ENCODE results near the gene DPYD.

The DPYD gene

DNA sequence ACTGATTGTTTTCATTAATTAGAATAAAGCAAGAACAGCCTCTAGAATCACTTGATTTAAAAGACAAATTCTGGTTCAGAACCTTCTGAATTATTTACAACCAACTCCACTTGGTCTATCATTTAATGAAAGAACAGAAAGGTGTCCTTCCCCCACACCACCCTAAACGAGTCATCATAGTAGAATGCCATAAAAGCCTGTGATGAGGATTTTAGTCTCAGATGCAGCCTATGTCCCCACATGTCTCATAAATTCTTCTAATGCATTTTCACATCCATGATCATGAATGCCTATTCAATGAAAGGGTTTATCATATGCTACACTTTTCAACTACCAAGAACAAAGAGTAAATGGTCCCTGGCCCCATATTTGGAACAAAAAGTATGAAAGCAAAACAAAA is 508.1 kb downstream of the DPYD start:
- ChIA-PET POLR2A (no interaction called here), CTCF (no interaction called here)
- TF ChIP-seq SP1 (IDR thresholded peaks at IDR 0.05) (no peak), BHLHE40 (IDR thresholded peaks at IDR 0.05; ENCODE audit: borderline replicate concordance) (no peak), ARNT (IDR thresholded peaks at IDR 0.05) (no peak), FOXM1 (IDR thresholded peaks at IDR 0.05; ENCODE audit: borderline replicate concordance) (no peak), HDGF (IDR thresholded peaks at IDR 0.05; ENCODE audit: borderline replicate concordance) (no peak), ZNF384 (IDR thresholded peaks at IDR 0.05) (no peak)
- TF ChIP-seq, protein P1, sequence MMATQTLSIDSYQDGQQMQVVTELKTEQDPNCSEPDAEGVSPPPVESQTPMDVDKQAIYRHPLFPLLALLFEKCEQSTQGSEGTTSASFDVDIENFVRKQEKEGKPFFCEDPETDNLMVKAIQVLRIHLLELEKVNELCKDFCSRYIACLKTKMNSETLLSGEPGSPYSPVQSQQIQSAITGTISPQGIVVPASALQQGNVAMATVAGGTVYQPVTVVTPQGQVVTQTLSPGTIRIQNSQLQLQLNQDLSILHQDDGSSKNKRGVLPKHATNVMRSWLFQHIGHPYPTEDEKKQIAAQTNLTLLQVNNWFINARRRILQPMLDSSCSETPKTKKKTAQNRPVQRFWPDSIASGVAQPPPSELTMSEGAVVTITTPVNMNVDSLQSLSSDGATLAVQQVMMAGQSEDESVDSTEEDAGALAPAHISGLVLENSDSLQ (IDR thresholded peaks at IDR 0.05) = no peak
- no peak for DNase-seq (ENCODE audit: extremely low spot score)

DNA sequence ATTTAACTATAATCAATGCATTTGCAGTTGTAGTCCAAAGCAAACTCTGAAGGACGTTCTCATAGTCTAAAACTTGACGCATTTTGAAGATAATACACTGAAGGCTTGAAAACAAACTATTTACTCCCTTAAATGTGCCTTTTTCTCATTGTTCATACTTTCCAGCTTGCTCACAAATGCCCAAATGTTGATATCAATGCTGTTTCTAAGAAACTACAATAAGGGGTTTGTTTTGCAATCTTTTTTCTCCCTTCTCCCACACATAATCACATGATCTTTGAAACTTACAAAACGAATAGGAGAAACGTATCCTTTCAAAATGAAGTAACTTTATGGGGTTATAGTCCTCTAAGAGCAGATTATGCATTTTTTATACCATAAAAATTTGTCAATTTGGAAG is 508.7 kb downstream of the DPYD start:
- POLR2A ChIA-PET = no interaction called here
- TF ChIP-seq TARDBP (IDR thresholded peaks at IDR 0.05) = no peak
- TF ChIP-seq FOXA1 (IDR thresholded peaks at IDR 0.05) = no peak
- no peak for TF ChIP-seq FOXM1 (IDR thresholded peaks at IDR 0.05; ENCODE audit: borderline replicate concordance)
- no peak for TF ChIP-seq SUZ12 (IDR thresholded peaks at IDR 0.05)
- no peak for TF ChIP-seq ZNF384 (IDR thresholded peaks at IDR 0.05)
- TF ChIP-seq SP1 (IDR thresholded peaks at IDR 0.05) = no peak
- TF ChIP-seq, protein P1 (IDR thresholded peaks at IDR 0.05) = no peak
- TF ChIP-seq CTBP1 (IDR thresholded peaks at IDR 0.05; ENCODE audit: borderline replicate concordance) = no peak
- TF ChIP-seq LEF1 (IDR thresholded peaks at IDR 0.05; ENCODE audit: borderline replicate concordance) = no peak
- TF ChIP-seq BHLHE40 (IDR thresholded peaks at IDR 0.05; ENCODE audit: borderline replicate concordance) = no peak
- TF ChIP-seq FOXK2 (IDR thresholded peaks at IDR 0.05) = no peak
- TF ChIP-seq HDGF (IDR thresholded peaks at IDR 0.05; ENCODE audit: borderline replicate concordance) = no peak
- no peak for TF ChIP-seq NFRKB (IDR thresholded peaks at IDR 0.05)
- TF ChIP-seq ELF4 (IDR thresholded peaks at IDR 0.05) = no peak
- TF ChIP-seq L3MBTL2 (conservative IDR thresholded peaks at IDR 0.05) = no peak
- no peak for TF ChIP-seq ARNT (IDR thresholded peaks at IDR 0.05)
- no peak for DNase-seq (ENCODE audit: extremely low spot score)
- CTCF ChIA-PET = no interaction called here

DNA sequence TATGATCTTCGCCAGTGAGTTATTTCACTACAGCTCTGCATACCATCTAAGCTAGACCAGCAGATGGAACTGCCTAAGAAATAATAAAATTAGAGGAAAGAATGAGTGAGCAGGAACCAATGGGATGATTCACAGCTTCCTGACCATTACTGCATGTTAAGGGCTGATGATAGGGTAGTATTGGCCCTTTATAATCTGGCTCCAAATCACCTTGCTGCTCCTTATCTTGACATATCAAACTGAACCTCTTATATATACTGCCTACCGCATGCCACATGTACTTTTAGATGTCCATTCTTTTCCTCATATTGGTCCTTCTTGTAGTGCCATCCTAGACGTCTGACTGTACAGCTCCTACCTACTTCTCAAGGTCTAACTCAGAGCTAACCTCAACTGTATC is 524.4 kb downstream of the DPYD start:
- TF ChIP-seq, protein P1 (IDR thresholded peaks at IDR 0.05) = no peak
- TF ChIP-seq ARNT (IDR thresholded peaks at IDR 0.05) (no peak), SP1 (IDR thresholded peaks at IDR 0.05) (no peak), FOXK2 (IDR thresholded peaks at IDR 0.05) (no peak), NFRKB (IDR thresholded peaks at IDR 0.05) (no peak), HDGF (IDR thresholded peaks at IDR 0.05; ENCODE audit: borderline replicate concordance) (no peak)
- DNase-seq (ENCODE audit: extremely low spot score) = no peak
- ChIA-PET CTCF (no interaction called here), POLR2A (no interaction called here)

DNA sequence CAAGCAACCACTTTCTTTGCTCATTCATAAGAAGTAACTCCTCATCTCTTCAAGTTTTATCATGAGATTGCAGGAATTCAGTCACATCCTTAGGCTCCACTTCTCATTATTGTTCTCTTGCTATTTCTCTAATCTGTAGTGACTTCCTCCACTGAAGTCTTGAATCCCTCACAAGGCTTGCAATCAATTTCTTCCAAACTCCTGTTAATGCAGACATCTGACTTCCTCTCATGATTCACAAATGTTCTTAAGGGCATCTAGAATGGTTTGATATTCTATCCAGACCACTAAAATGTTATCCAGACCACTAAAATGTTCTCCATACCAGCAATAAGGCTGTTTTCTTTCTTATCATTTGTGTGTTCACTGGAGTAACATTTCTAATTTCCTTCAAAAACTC is 528.1 kb downstream of the DPYD start:
- TF ChIP-seq SUZ12 (IDR thresholded peaks at IDR 0.05) = no peak
- POLR2A ChIA-PET = interaction anchor here (0.5 kb wide), 1 partner anchor 57 kb away, joined by 3 read pairs; no protein-coding TSS in a partner anchor
- CTCF ChIA-PET = interaction anchor here (0.7 kb wide), 1 partner anchor 251 kb away, joined by 4 read pairs; no protein-coding TSS in a partner anchor

DNA sequence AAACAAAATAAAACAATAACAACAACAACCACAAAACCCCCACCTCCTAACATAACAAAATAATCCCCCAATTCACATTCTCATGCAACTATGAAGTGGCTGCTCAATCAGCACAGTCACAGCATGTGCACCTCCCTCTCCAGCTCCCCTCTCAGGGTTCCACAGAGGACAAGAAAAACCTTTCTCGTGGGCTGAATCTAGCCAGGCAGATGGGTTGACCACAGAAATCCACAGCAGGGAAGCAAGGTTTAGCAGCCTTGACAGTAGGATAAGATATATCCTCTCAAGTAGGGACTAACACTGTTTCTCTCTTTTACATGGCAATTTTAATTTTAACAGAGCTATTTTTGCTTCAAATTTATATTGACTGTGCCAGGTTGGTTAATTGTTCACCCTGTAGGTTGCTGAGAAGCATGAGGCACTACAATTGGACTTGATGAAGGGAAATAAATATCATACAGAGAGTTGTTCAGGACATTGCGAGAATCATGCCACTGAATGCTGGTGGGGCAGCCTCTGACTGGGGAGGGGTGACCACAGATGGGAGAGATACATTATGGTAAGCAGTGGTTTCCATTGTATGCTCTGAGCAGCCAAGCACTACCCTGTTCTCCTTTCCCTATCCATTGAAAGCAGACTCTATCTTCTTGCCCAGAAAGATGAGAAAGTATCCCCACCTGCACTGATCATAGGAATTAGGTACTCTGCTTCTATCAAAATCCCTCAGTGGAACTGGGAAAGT is 535.1 kb downstream of the DPYD start:
- no peak for DNase-seq (ENCODE audit: extremely low spot score)
- TF ChIP-seq LEF1 (IDR thresholded peaks at IDR 0.05; ENCODE audit: borderline replicate concordance) (no peak), CTBP1 (IDR thresholded peaks at IDR 0.05; ENCODE audit: borderline replicate concordance) (no peak), NFRKB (IDR thresholded peaks at IDR 0.05) (no peak), FOXA1 (IDR thresholded peaks at IDR 0.05) (no peak), TARDBP (IDR thresholded peaks at IDR 0.05) (no peak), BHLHE40 (IDR thresholded peaks at IDR 0.05; ENCODE audit: borderline replicate concordance) (no peak), ARNT (IDR thresholded peaks at IDR 0.05) (no peak), SP1 (IDR thresholded peaks at IDR 0.05) (no peak), HDGF (IDR thresholded peaks at IDR 0.05; ENCODE audit: borderline replicate concordance) (no peak), L3MBTL2 (conservative IDR thresholded peaks at IDR 0.05) (no peak), SUZ12 (IDR thresholded peaks at IDR 0.05) (no peak), ELF4 (IDR thresholded peaks at IDR 0.05) (no peak), ZNF384 (IDR thresholded peaks at IDR 0.05) (no peak), FOXM1 (IDR thresholded peaks at IDR 0.05; ENCODE audit: borderline replicate concordance) (no peak), FOXK2 (IDR thresholded peaks at IDR 0.05) (no peak)
- TF ChIP-seq, protein P1 (IDR thresholded peaks at IDR 0.05) = no peak
- ChIA-PET CTCF (no interaction called here), POLR2A (no interaction called here)

More for the DNA sequence above, 528.1 kb downstream of the DPYD start:
- DNase-seq (ENCODE audit: extremely low spot score) = no peak

DNA sequence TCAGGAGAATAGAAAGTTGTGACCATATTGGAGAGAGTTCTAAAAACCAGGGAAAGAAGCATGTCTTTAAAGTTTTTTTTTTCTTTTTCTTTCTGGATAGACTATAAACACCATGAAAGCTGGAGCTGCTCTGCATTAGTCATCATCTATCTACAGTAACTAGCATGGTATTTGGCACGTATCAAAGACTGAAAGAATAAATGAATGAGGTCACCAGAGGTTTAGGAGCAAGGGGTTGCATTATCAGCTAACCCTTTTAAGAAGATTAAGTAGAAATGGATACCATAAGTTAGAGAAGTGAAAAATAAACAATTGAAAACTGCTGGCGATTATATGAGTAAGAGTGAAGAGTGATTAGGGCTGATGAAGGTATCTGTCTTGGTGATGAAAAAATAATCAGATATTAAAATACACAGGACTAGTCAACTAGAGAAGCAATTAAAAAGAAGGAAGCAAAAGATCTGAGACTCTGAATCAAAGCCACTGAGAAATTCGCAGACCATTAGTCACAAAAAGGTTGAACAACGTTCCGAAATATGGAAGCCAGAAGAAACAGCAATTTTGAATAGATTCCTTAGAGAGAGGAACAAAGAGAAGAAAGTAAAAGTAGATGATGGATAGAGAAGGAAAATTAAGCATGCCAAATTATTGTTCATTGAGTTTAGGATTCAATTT is 536.4 kb downstream of the DPYD start:
- DNase-seq (ENCODE audit: extremely low spot score) = no peak
- TF ChIP-seq BHLHE40 (IDR thresholded peaks at IDR 0.05; ENCODE audit: borderline replicate concordance) (no peak), LEF1 (IDR thresholded peaks at IDR 0.05; ENCODE audit: borderline replicate concordance) (no peak), SP1 (IDR thresholded peaks at IDR 0.05) (no peak), CTBP1 (IDR thresholded peaks at IDR 0.05; ENCODE audit: borderline replicate concordance) (no peak)
- CTCF ChIA-PET = no interaction called here
- POLR2A ChIA-PET = no interaction called here

All from HEK293T (cell line).